HG02588 (cell line): ENCODE results near the gene TICAM2.
A peak's percentile ranks its signal among the peaks of the same experiment; 100 is the strongest.
"Not testable (repeated sequence)": the region's sequence is repeated elsewhere in the genome, so short reads cannot be mapped to it uniquely, and the experiment has no call there.

Experiments
- ATAC-seq: cut with Tn5 transposase; IDR thresholded peaks from one replicate; pipeline ENCODE4 v1.9.1; 2021; ENCODE audit warnings: mild to moderate bottlenecking, moderate library complexity; ENCODE audit not compliant: unreplicated experiment

Gene TICAM2

GRCh38 chr5:115601701-115602590 is at the start of gene TICAM2:
TICAM2 (minus strand) TSS chr5:115602479; CDS start chr5:115581256, 21,223 bp downstream.
- peak; percentile 75 for ATAC-seq

- no peak for ATAC-seq
Observed at GRCh38 chr5:115649541-115649940, 47.3 kb upstream of the TICAM2 start.

- no peak for ATAC-seq
Observed at GRCh38 chr5:115648056-115648455, 45.8 kb upstream of the TICAM2 start.

GRCh38 chr5:115645386-115645785 is 43.1 kb upstream of the TICAM2 start:
- not testable (repeated sequence) for ATAC-seq

GRCh38 chr5:115644046-115644445 is 41.8 kb upstream of the TICAM2 start:
- ATAC-seq = no peak

- ATAC-seq = no peak
Observed at GRCh38 chr5:115641948-115642347, 39.7 kb upstream of the TICAM2 start.

DNA sequence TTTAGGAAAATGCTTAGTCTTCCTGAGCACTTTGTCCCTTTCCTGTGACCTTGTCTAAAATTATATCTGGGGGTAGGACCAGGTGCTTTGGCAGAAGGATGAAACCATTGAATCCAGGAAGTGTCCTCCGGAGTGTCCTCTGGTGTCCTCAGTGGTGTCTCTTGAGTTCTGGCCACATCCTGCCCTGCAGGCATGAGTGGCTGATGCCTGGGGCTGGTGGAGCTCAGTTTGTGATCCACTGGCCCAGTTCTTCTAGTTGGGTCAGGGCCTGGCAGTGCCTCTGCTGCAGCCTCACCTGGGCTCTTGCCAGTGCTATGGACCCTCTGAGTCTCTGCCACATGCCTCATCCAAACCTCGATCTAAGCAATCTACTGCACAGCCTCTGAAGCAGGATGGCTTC is 38.0 kb upstream of the TICAM2 start:
- no peak for ATAC-seq

DNA sequence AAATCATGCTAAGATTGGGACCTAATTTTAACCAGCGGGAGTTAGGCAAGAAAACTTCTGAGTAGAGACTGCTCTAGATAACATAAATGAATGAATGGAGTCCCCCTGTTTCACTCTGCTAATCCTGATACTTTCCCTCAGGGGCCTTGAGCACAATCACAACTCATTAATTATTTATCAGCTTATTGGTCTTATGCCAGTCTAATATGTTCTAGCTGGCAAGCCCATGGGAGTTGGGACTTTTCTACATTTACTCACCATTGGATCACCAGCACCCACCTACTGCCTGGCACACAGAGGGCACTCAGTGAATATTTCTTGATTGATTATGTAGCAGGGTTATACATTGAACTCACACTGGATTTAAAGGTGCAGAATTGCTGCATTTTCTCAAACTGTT is 37.1 kb upstream of the TICAM2 start:
- ATAC-seq = no peak

DNA sequence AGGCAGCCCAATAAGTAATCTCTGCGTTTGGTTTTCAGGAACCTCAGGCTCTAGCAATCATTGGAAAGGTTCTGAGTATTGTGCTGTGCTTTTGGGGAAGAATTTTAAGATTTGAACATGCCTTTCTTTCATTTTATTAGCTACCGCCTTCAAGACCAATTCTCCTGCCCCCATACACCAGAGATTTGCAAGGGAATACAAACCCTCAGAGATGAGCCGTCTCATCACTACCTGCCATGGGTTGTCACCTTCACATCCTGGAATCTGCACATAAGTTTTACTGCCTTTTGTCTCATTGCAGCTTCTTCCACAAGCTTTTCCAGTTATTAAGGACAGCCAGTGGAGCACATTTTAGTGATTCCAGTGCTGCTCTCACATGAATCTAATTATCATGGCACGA is 35.2 kb upstream of the TICAM2 start:
- no peak for ATAC-seq

GRCh38 chr5:115636008-115636407 is 33.7 kb upstream of the TICAM2 start:
- ATAC-seq = no peak

DNA sequence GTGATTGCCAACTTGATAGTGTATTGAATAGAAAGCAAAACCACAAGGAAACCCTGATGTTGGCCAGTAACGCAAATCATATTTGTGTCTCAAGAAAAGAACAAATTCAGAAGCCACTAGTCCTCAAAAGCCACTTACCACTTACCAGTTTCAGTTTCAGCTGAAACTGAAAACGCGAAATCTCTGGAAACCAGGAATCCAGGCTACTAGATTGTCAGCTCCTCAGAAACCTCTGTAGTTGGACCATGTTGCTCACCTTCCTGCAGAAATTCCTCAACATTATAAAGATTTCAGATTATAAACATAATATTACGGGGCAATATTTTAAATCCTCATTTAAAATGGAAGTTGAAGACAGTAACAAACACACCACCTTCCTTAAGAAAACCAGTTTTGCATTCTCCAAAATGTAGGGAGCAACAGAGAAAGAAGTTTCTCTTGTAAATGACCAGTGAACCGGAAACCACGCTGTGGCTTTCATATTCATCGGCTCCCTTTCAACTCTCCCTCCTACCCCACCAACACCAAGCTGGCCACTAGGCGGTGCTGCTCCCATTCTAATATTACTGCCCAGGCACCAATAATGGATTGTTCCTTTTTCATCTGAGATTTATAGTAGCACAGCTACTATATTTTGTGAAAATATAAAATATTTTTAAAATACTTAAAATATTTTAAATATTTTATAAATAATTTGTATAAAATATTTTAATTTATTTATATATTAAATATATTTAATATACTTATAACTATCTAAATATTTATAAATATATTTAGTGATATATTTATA is 32.3 kb upstream of the TICAM2 start:
- ATAC-seq = peak; percentile 71

DNA sequence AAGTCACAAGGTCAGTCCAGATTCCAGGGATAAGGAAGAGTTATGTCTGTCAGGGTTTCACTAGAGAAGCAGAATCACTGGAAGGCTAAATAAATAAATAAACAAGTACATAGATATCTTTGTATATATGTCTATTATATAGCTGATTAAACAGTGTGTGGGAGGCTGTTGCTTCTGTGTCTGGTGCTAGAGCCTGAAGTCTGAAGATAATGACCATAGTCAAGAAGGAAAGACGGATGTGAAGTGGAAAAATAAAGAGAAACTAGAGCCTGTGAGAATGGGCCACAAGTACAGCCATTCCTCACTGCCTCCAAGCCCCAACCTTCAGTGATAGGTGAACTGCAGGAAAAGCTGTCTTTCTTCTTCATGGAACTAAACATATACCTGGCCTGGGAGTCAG is 27.6 kb upstream of the TICAM2 start:
- ATAC-seq = no peak

- ATAC-seq = no peak
Observed at GRCh38 chr5:115627295-115627865, 25.1 kb upstream of the TICAM2 start.

DNA sequence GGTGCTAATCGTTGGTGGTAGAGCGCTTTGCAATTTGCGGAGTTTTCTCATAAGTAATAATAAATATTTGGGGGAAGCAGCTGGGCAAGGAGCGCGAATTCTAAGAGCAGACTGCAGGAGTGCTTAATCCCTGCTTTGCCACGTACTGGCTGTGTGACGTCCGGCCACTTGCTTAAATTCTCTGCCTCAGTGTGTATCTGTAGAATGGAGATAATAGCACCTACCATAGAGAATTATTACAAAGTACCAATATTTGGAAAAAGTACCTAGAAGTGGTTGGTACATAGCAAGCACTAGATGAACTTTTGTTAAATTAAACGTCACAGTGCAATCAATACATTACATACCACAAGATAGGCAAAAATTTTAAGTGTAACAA is 24.2 kb upstream of the TICAM2 start:
- peak; percentile 29 for ATAC-seq

- peak; percentile 93 for ATAC-seq
Observed at GRCh38 chr5:115625579-115626444, 23.5 kb upstream of the TICAM2 start, which contains the start of gene TMED7. TMED7 (minus strand) TSS chr5:115626036; CDS start chr5:115625792, 244 bp downstream.

DNA sequence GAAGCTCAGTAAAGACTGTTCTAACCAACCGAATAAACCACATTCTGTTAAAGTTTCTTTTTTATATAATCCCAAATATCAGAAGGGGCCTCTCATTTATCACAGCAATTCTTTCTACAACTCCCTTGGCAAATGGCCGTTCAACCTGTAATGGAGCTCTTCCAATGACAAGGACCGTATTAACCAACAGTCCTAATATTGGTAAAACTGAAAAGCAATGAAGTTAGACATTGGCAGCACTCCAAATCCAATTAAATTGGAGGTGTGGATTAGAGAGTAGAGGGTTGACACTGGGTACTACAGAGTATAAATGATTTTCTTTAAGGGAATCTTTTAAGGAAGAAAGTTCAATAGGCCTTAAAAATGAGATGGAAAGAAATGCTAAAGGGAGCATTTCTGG is 22.7 kb upstream of the TICAM2 start:
- ATAC-seq = no peak

DNA sequence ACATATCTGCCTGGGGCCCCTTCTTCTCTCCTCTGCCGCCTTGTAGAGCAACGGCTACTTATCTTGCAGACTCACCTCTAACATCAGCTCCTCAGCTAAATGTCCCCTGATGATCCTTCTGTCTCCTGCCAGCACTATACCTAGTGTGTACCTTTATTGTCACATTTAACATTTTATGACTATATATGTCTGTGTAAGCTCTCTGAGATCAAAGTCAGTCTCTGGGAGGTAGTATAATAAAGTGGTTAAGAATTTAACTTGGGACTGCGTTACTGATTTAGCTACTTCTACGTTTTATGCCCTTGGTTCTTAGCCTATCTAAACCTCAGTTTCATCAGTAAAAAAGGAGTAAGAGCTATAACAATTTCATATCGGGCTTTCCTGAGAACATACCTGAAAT is 21.4 kb upstream of the TICAM2 start:
- no peak for ATAC-seq

- ATAC-seq = no peak
Observed at GRCh38 chr5:115621365-115621900, 19.2 kb upstream of the TICAM2 start.

GRCh38 chr5:115616892-115617291 is 14.6 kb upstream of the TICAM2 start:
- ATAC-seq = no peak

DNA sequence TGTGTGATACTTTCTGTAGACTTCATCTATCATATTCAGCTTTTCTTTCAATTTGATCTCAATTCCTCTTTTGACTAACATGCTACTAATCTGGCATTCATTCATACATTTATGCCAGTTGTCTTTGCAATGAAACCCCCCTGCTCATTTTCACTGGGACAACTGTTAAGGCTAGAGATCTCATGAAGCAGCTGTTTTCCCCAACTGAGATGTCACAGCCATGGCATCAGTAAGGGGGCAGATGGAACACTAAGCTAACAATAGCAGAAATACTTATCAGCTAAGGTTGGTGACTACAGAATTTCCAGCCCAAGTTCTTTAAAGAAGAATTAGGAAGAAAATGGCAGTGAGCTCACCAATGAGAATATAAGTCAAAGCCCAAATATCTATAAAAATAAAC is 14.2 kb upstream of the TICAM2 start:
- no peak for ATAC-seq
